ENCODE results near the gene WASL.

DNA sequence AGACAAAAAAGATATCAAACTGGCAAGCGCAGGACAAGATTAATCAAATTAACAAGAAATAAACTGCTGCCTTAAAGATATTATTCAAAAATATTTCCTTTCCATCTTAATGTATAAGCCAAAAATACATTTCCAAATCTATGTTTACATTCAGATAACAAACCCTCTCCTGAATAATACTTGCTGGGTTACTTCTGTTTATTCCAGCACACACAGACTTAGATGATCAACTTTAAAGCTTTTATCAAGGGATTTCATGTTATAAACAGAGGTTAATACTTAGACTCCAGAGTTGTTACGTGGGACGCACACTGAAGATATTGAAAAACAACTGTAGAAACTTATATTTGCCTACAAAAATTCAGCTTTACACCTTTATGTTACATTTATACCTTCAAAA lies 59.6 kb downstream of the WASL start:
- TF ChIP-seq, protein P1, sequence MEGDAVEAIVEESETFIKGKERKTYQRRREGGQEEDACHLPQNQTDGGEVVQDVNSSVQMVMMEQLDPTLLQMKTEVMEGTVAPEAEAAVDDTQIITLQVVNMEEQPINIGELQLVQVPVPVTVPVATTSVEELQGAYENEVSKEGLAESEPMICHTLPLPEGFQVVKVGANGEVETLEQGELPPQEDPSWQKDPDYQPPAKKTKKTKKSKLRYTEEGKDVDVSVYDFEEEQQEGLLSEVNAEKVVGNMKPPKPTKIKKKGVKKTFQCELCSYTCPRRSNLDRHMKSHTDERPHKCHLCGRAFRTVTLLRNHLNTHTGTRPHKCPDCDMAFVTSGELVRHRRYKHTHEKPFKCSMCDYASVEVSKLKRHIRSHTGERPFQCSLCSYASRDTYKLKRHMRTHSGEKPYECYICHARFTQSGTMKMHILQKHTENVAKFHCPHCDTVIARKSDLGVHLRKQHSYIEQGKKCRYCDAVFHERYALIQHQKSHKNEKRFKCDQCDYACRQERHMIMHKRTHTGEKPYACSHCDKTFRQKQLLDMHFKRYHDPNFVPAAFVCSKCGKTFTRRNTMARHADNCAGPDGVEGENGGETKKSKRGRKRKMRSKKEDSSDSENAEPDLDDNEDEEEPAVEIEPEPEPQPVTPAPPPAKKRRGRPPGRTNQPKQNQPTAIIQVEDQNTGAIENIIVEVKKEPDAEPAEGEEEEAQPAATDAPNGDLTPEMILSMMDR (IDR thresholded peaks at IDR 0.05; ENCODE audit: insufficient read depth, low read depth, low read length) = no peak
- no peak for TF ChIP-seq EZH2 (IDR thresholded peaks at IDR 0.05; ENCODE audit: insufficient read depth, low read length)

All from astrocyte (in vitro differentiated cells and primary cell).